GM12864 (cell line): ENCODE measurements around the gene MTSS2.
"Not testable (repeated sequence)": the region's sequence is repeated elsewhere in the genome, so short reads cannot be mapped to it uniquely, and the experiment has no call there.

ENCODE experiments used
- DNase-seq: peaks from one replicate; pipeline ENCODE4 v3.0.0-alpha.2; 2011; ENCODE audit warnings: low read depth
- H3K4me3 ChIP-seq: 2 replicates; pipeline ENCODE4 v1.5.1; 2011; ENCODE audit warnings: mild to moderate bottlenecking, low read depth, low read length, control low read depth
- CTCF ChIP-seq: IDR thresholded peaks from 2 replicates; pipeline ENCODE4 v1.5.1; 2011; ENCODE audit warnings: low read depth, mild to moderate bottlenecking, moderate library complexity, low read length, control low read depth, inconsistent platforms; ENCODE audit errors: missing control alignments

MTSS2 gene

GRCh38 chr16:70649300-70649699 lies 36.6 kb downstream of the MTSS2 start:
- TF ChIP-seq CTCF = no peak
- no peak overlapping the region for H3K4me3 ChIP-seq
- DNase-seq = no peak

DNA sequence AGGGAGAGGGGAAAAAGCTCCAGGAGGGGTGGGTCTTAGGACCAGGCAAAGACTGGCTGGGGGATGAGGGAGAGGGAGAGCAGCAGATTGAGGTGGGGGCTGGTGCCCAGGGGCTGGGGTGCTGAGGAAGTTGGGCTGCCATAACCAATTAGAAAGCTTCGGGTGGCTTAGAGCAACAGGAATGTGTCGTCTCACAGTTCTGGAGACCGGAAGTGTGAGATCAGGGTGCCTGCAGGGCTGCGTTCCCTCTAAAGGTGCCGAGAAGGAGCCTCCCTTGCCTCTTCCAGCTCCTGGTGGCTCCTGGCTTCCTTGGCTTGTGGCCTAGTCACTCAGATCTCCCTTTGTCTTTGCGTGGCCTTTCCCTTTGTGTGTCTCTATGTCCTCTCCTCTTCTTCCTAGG lies 37.2 kb downstream of the MTSS2 start:
- H3K4me3 ChIP-seq = no peak overlapping the region
- DNase-seq = no peak
- TF ChIP-seq CTCF = no peak

DNA sequence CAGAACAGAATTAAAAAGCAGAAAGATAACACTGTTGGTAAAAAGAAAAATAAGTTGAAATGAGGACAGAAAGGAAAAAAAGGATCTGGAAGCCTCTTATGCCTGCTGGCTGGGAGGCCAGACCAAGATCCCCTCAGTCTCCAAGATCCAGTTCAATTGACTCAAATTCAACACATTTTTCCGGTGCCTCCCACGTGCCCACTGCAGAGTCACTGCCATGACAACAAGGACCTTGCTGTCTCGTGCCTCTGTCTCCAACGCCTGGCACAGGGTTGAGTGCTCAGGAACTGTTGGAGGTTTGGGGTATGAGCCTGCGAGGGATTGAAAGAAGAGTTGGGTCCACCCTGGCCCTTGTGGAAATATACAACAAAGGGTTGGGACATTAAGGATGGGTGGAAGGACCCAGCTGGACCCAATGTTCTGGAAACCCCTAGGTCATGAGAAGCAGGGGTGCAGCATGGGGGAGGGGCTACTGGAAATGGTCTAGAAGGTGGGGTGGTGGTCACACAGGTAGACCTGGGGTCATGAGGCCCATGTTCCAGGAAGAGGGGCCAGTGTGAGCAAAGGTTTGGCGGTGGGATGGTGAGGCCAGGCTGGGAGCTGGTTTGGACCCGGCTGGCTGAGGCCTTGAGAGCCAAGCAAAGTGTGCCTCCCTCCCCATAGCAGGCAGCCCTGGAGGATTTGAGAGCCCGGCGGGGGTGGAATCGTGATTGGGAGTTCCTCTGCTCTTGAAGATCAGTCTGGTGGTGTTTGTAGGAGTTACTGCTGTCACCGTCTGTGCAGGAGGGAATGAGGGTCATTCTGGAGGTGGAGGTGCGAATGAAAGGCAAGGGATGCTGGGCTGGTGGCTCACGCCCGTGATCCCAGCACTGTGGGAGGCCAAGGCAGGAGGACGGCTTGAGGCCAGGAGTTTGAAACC lies 38.2 kb downstream of the MTSS2 start:
- no peak for DNase-seq
- no peak for TF ChIP-seq CTCF

DNA sequence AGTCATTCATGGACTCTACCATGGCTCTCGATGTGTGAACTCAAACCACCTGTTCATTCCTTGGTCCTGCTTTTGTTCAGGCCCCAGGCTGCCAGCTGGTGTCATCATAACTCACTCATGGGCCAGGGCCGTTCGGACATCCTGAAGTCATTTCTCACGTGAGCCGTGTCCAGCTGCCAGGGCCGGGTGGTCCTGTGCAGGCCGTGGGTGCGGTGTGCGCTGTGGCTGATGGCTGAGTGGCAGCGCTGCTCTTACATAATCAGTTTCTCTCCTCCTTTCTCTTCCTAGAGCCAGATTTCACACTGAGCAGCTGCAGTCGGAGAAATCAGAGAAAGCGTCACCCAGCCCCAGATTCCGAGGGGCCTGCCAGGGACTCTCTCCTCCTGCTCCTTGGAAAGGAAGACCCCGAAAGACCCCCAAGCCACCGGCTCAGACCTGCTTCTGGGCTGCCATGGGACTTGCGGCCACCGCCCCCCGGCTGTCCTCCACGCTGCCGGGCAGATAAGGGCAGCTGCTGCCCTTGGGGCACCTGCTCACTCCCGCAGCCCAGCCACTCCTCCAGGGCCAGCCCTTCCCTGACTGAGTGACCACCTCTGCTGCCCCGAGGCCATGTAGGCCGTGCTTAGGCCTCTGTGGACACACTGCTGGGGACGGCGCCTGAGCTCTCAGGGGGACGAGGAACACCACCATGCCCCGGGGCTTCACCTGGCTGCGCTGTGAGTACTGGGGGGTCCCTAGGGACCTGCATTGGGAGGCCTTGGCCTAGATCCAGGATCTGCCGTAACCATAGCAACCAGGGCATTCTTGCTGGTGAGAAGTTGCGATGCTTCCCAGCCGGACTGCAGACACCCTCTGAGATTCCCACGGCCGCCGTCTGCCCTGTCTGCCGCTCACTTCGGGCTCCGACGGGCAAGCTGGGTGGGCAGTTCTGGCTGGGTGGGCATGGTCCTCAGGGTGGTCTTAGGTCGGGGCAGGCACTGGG lies 39.3 kb downstream of the MTSS2 start, which contains the start of gene IL34:
IL34 (plus strand) TSS at position 300 of the 982 bp plus-strand sequence; CDS start at position 689, 389 bp downstream.
- TF ChIP-seq CTCF = no peak
- no peak within 1 kb of the TSS for H3K4me3 ChIP-seq
- no peak for DNase-seq

More for the DNA sequence above, 38.2 kb downstream of the MTSS2 start:
- no peak overlapping the region for H3K4me3 ChIP-seq

DNA sequence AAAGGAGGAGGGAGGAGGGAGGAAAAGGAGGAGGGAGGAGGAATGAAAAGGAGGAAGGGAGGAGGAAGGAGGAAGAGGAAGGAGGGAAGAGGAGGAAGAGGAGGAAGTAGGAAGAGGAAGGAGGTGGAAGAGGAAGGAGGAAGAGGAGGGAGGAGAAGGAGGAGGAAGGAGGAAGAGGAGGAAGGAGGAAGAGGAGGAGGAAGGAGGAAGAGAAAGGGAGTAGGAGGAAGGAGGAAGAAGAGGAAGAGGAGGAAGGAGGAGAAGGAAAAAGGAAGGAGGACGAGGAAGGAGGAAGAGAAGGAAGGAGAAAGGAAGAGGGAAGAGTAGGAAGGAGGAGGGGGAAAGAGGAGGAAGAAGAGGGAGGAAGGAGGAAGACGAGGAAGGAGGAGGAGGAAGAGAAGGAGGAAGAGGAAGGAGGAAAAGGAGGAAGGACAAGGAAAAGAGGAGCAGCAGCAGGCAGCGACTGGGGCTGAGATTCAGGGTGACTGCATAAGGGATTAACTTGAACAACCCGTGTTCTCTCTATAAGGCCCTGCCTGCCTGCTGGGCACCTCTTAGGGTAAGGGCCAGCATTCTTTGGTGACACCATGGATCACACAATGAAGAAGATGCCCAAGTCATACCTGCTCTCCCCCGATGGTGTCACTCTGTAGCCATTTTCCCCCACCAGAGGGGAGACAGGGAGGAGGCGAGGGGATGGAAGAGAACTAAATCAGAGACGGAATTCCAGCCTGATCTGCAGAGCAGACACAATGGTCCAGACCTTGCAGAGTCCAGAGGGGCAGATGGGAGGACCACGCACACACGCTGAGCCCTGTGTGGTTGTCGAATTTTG lies 40.9 kb downstream of the MTSS2 start:
- no peak for DNase-seq
- H3K4me3 ChIP-seq = no peak overlapping the region
- TF ChIP-seq CTCF = no peak

GRCh38 chr16:70643264-70643663 lies 42.6 kb downstream of the MTSS2 start:
- not testable (repeated sequence) for H3K4me3 ChIP-seq, DNase-seq
